ENCODE results near the gene UST.
A peak's percentile ranks its signal among the peaks of the same experiment; 100 is the strongest.

The UST gene

GRCh38 chr6:148746363-148747144 lies at the start of gene UST:
TSS of gene UST (plus strand) at chr6:148747030. CDS start at chr6:148747431, 401 bp downstream.
- H3K79me2 ChIP-seq = no peaks in the 10 kb centered on the region
- H3K4me1 ChIP-seq = no peaks in the 10 kb centered on the region
- H3K4me3 ChIP-seq (ENCODE audit: low read depth, low read length) = peak within 1 kb of the TSS; percentile 52
- no peaks in the 10 kb centered on the region for H3K36me3 ChIP-seq (ENCODE audit: control insufficient read depth, insufficient read depth, low read length)
- H3K27me3 ChIP-seq (ENCODE audit: control insufficient read depth, insufficient read depth, low read length) = no peaks in the 10 kb centered on the region
- peak within 1 kb of the TSS; percentile 68 for H3K27ac ChIP-seq
- peak within 1 kb of the TSS; percentile 81 for H2AFZ ChIP-seq
- peak within 1 kb of the TSS; percentile 86 for H3K4me2 ChIP-seq (ENCODE audit: low read length)
- peak; percentile 44 for TF ChIP-seq CTCF (IDR thresholded peaks at IDR 0.05)
- H3K9ac ChIP-seq = no peak within 1 kb of the TSS
- H3K9me3 ChIP-seq (ENCODE audit: control insufficient read depth, low read length) = no peaks in the 10 kb centered on the region

- no peak for TF ChIP-seq CTCF (IDR thresholded peaks at IDR 0.05)
- Histone ChIP-seq H3K4me1 (peaks cover 9% of the 10 kb centered on the region), H3K9me3 (ENCODE audit: control insufficient read depth, low read length) (no peaks in the 10 kb centered on the region), H3K4me2 (ENCODE audit: low read length) (no peak overlapping the region), H3K27me3 (ENCODE audit: control insufficient read depth, insufficient read depth, low read length) (no peaks in the 10 kb centered on the region), H2AFZ (no peak overlapping the region), H3K79me2 (no peaks in the 10 kb centered on the region), H3K36me3 (ENCODE audit: control insufficient read depth, insufficient read depth, low read length) (no peaks in the 10 kb centered on the region), H3K9ac (no peak overlapping the region), H3K27ac (no peak overlapping the region), H3K4me3 (ENCODE audit: low read depth, low read length) (no peak overlapping the region)
Observed at GRCh38 chr6:148697895-148698440, 48.9 kb upstream of the UST start.

- TF ChIP-seq CTCF (IDR thresholded peaks at IDR 0.05) = no peak
- Histone ChIP-seq H3K36me3 (ENCODE audit: control insufficient read depth, insufficient read depth, low read length) (no peaks in the 10 kb centered on the region), H3K9ac (no peak overlapping the region), H3K79me2 (no peaks in the 10 kb centered on the region), H3K9me3 (ENCODE audit: control insufficient read depth, low read length) (no peaks in the 10 kb centered on the region), H3K4me3 (ENCODE audit: low read depth, low read length) (no peak overlapping the region), H3K4me1 (peaks cover 6% of the 10 kb centered on the region), H3K27me3 (ENCODE audit: control insufficient read depth, insufficient read depth, low read length) (no peaks in the 10 kb centered on the region), H2AFZ (no peak overlapping the region), H3K4me2 (ENCODE audit: low read length) (no peak overlapping the region), H3K27ac (no peak overlapping the region)
Observed at GRCh38 chr6:148698671-148699180, 48.1 kb upstream of the UST start.

- no peak overlapping the region for H3K4me3 ChIP-seq (ENCODE audit: low read depth, low read length)
- H3K9me3 ChIP-seq (ENCODE audit: control insufficient read depth, low read length) = no peaks in the 10 kb centered on the region
- no peaks in the 10 kb centered on the region for H3K4me1 ChIP-seq
- H3K36me3 ChIP-seq (ENCODE audit: control insufficient read depth, insufficient read depth, low read length) = no peaks in the 10 kb centered on the region
- H3K27ac ChIP-seq = no peak overlapping the region
- TF ChIP-seq CTCF (IDR thresholded peaks at IDR 0.05) = no peak
- no peak overlapping the region for H3K9ac ChIP-seq
- no peaks in the 10 kb centered on the region for H3K27me3 ChIP-seq (ENCODE audit: control insufficient read depth, insufficient read depth, low read length)
- no peaks in the 10 kb centered on the region for H3K79me2 ChIP-seq
- peak overlapping the region; percentile 31 for H2AFZ ChIP-seq
- H3K4me2 ChIP-seq (ENCODE audit: low read length) = no peak overlapping the region
Observed at GRCh38 chr6:148700047-148700715, 46.6 kb upstream of the UST start.

Data from parathyroid adenoma (tissue), 2 donors.